Measurements from ENCODE around the gene CD58.

Gene CD58

GRCh38 chr1:116508085-116508983 lies 62.5 kb downstream of the CD58 start:
- no peak for DNase-seq

GRCh38 chr1:116507631-116508030 lies 63.2 kb downstream of the CD58 start:
- DNase-seq, result no peak

- no peak for DNase-seq
Measured at GRCh38 chr1:116506132-116507004, 64.5 kb downstream of the CD58 start.

- no peak for DNase-seq
Measured at GRCh38 chr1:116504308-116505156, 66.3 kb downstream of the CD58 start.

GRCh38 chr1:116503546-116504307 lies 67.1 kb downstream of the CD58 start:
- DNase-seq, result no peak

GRCh38 chr1:116502671-116503314 lies 68.0 kb downstream of the CD58 start:
- DNase-seq, result no peak

GRCh38 chr1:116501870-116502244 lies 69.0 kb downstream of the CD58 start:
- no peak for DNase-seq

- no peak for DNase-seq
Measured at GRCh38 chr1:116501125-116501869, 69.5 kb downstream of the CD58 start.

GRCh38 chr1:116498789-116499628 lies 71.8 kb downstream of the CD58 start:
- peak; percentile 73 for DNase-seq

- DNase-seq, result no peak
Measured at GRCh38 chr1:116497656-116498055, 73.2 kb downstream of the CD58 start.

GRCh38 chr1:116496898-116497297 lies 73.9 kb downstream of the CD58 start:
- DNase-seq, result no peak

GRCh38 chr1:116496380-116496779 lies 74.4 kb downstream of the CD58 start:
- peak; percentile 28 for DNase-seq

- no peak for DNase-seq
Measured at GRCh38 chr1:116495535-116495934, 75.3 kb downstream of the CD58 start.

- DNase-seq, result no peak
Measured at GRCh38 chr1:116494745-116495144, 76.1 kb downstream of the CD58 start.

- no peak for DNase-seq
Measured at GRCh38 chr1:116494353-116494692, 76.5 kb downstream of the CD58 start.

- no peak for DNase-seq
Measured at GRCh38 chr1:116493484-116494352, 77.1 kb downstream of the CD58 start.

- no peak for DNase-seq
Measured at GRCh38 chr1:116493036-116493435, 77.8 kb downstream of the CD58 start.

GRCh38 chr1:116492358-116492811 lies 78.4 kb downstream of the CD58 start:
- DNase-seq, result no peak
